Upper lobe of left lung (tissue), 4 donors: ENCODE results near the gene THOC6.

ENCODE experiments used
- CTCF ChIP-seq, 6 experiments: fragments of 450-650 bp in 4 of 6; fragments of 200-600 bp in 2 of 6; sonication (generic) in 2 of 6; IDR thresholded peaks; one replicate each; pipeline ENCODE4 v1.5.1; 2016 to 2019; ENCODE audit warnings: antibody characterized with exemption in 6 of 6
- POLR2A ChIP-seq, 4 donors: fragments of 450-650 bp; IDR thresholded peaks; one replicate each; pipeline ENCODE4 v1.5.1; 2016 to 2017; ENCODE audit warnings: antibody characterized with exemption in 4 of 4, mild to moderate bottlenecking in 2 of 4

GRCh38 chr16:3022684-3023414 is 986 bp upstream of the THOC6 start:
- TF ChIP-seq CTCF (IDR thresholded peaks at IDR 0.05), result no peak
- TF ChIP-seq POLR2A (IDR thresholded peaks at IDR 0.05), result no peak
